GM06990 (cell line): ENCODE measurements around the gene TAS2R1.
"Not testable (repeated sequence)": the region's sequence is repeated elsewhere in the genome, so short reads cannot be mapped to it uniquely, and the experiment has no call there.

Experiments used
- DNase-seq: peaks from one replicate; pipeline ENCODE4 v3.0.0-alpha.2; 2011; ENCODE audit not compliant: insufficient read length; ENCODE audit errors: extremely low read depth
- H3K27me3 ChIP-seq: replicated peaks from 2 replicates; pipeline ENCODE4 v1.6.0; 2011; ENCODE audit warnings: low read length; ENCODE audit not compliant: control insufficient read depth, insufficient read depth
- H3K36me3 ChIP-seq: 2 replicates; pipeline ENCODE4 v1.5.1; 2011; ENCODE audit warnings: low read length; ENCODE audit not compliant: control insufficient read depth, insufficient read depth
- H3K4me3 ChIP-seq: replicated peaks from 2 replicates; pipeline ENCODE4 v1.5.1; 2011; ENCODE audit warnings: low read depth, mild to moderate bottlenecking, control low read depth, low read length
- TF ChIP-seq, protein P1 (sequence below): IDR thresholded peaks from 2 replicates; pipeline ENCODE4 v1.5.1; 2011; ENCODE audit warnings: low read length, control low read depth, mild to moderate bottlenecking, inconsistent platforms; ENCODE audit not compliant: insufficient read depth, poor library complexity, severe bottlenecking

The TAS2R1 gene

DNA sequence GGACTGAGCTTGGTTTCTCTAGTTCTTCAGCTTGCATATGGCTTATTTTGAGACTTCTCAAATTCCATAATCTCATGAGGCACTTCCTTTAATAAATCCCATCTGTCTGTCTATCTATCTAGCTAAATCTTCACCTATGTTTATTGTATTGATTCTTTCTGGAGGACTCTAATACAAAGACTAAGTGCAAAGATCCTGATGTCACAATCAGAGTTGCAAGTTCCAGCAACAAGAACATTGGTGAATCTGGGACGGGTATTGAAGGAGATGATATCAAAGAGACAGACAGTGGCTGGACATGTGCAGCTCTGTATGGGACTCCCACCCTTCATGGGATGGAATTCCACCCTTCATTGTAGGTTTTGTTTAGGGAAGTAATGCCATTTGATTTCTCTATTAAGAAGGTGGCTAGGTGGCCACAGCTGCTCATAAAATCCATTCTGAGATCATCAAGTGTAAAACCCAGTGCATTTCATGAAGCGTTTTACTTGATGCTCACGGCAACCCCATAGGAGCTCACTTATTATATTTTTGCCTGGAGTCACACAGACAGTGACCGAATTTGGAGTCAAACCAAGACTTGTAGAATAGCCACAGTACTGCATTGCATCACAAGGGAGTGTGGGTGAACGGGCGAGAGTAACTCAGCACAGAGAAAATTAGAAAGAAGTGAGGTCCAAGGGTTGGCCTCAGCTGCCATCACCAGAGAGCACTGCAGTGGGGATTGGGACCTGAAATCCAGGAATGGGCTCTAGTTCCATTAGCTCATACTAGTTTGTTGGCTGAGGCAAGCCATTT lies 24.9 kb downstream of the TAS2R1 start:
- TF ChIP-seq, protein P1, sequence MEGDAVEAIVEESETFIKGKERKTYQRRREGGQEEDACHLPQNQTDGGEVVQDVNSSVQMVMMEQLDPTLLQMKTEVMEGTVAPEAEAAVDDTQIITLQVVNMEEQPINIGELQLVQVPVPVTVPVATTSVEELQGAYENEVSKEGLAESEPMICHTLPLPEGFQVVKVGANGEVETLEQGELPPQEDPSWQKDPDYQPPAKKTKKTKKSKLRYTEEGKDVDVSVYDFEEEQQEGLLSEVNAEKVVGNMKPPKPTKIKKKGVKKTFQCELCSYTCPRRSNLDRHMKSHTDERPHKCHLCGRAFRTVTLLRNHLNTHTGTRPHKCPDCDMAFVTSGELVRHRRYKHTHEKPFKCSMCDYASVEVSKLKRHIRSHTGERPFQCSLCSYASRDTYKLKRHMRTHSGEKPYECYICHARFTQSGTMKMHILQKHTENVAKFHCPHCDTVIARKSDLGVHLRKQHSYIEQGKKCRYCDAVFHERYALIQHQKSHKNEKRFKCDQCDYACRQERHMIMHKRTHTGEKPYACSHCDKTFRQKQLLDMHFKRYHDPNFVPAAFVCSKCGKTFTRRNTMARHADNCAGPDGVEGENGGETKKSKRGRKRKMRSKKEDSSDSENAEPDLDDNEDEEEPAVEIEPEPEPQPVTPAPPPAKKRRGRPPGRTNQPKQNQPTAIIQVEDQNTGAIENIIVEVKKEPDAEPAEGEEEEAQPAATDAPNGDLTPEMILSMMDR: no peak
- Histone ChIP-seq H3K36me3 (no peaks in the 10 kb centered on the region), H3K4me3 (no peak overlapping the region), H3K27me3 (no peaks in the 10 kb centered on the region)
- DNase-seq: no peak

DNA sequence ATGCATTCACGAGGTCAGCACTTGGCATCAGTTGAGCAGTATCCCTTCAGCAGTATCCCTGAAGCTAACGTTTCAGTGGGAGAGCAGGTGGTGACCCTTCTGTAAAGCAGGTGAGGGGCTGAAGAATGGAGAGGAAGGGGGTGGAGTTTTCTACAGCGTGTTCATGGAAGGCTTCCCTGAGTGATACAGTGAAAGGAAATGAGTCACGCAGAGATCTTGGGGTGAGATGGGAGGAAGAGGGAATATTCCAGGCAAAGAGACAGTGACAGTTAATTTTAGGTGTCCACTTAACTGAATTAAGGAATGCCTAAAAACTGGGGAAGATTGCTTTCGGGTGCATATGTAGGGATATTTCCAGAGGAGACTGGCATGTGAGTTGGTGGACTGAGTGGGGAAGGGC lies 25.7 kb downstream of the TAS2R1 start:
- TF ChIP-seq, protein P1: no peak
- no peak for DNase-seq
- H3K4me3 ChIP-seq: no peak overlapping the region
- H3K36me3 ChIP-seq: no peaks in the 10 kb centered on the region
- no peaks in the 10 kb centered on the region; the same call in 1 of the 2 replicates for H3K27me3 ChIP-seq

DNA sequence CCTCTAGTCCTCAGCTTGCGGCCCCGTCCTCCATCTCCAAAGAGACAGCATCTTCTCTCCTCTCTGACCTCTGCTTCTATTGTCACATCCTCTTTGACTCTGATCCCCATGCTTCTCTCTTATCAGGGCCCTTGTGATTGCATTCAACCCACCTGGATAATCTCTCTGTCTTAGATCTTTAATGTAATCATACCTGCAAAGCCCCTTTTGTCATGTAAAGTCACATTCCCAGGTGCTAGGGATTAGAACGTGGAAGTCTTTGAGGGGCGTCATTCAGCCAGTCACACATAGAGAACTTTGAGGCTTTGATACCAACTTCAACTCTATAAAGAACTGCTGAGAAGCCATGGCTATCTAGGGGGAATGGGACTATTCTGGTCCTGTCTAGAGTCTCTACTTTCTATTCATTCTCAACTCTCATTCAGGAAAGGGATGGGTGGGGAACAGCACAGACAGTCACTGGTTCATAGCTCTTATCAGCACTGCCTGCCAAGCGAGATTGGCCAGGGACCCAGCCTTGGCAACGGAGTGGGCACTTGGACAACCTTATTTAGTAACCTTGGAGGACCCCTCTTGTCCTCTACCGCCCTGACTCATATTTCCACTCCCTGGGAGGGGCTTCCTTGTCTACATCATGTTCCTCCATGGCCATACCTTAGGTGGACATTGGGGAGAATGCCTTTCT lies 29.0 kb downstream of the TAS2R1 start:
- no peak for DNase-seq

DNA sequence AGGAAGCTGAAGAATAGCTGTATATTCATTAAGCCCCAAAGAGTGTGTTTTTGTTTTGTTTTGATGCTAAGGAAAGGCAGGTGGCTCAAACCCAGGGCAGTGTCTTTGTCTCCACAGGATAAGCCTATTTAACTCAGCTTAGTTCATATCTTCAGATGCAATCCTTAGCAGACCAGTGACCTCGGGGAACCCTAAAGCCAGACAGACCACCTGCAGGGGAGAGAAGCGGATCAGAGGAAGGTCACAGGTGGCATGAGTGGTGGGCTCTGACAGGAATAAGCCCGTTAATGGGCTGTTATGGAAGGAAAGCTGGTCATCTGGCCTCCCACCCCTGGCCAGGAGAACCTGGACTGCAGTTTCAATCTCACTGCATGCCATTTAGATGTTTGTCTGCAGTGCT lies 30.8 kb downstream of the TAS2R1 start:
- TF ChIP-seq, protein P1: no peak
- H3K36me3 ChIP-seq: no peaks in the 10 kb centered on the region
- no peak for DNase-seq
- no peaks in the 10 kb centered on the region; the same call in none of the 2 replicates for H3K27me3 ChIP-seq
- no peak overlapping the region for H3K4me3 ChIP-seq

More for the DNA sequence above, 29.0 kb downstream of the TAS2R1 start:
- Histone ChIP-seq H3K4me3 (no peak overlapping the region), H3K36me3 (no peaks in the 10 kb centered on the region), H3K27me3 (no peaks in the 10 kb centered on the region; the same call in 1 of the 2 replicates)
- TF ChIP-seq, protein P1: no peak

DNA sequence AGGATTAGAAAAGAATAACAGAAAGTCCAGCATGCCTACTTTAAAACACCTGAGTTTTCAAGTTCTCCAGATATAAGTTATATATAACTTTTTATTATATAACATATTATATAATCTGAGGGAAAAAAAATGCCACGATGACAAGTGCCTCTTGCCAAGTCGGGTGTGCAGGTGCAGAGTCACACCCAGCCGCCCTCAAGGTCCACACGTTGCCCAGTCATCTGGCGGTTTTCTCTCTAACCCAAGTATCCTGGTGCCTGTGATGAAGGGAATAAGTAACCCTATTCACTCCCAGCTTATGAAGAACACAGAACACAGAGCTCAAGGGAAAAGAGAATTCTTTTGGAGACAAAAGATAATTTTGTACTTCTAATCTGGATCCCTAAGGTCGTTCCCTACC lies 31.8 kb downstream of the TAS2R1 start:
- not testable (repeated sequence) for H3K27me3 ChIP-seq, H3K4me3 ChIP-seq, DNase-seq, H3K36me3 ChIP-seq

DNA sequence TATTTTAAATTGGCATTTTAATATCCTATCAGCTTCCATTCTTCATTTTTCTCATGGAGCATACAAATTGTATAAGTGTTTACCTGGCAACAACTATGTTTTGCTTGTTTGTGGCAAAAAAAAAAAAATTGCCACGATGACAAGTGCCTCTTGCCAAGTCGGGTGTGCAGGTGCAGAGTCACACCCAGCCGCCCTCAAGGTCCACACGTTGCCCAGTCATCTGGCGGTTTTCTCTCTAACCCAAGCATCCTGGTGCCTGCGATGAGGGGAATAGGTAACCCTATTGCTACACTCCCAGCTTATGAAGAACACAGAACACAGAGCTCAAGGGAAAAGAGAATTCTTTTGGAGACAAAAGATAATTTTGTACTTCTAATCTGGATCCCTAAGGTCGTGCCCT lies 32.8 kb downstream of the TAS2R1 start:
- H3K27me3 ChIP-seq, H3K4me3 ChIP-seq, DNase-seq, H3K36me3 ChIP-seq: not testable (repeated sequence)
